Stomach smooth muscle (tissue), 2 donors: Measurements from ENCODE around the gene HES6.

Experiments used
- H3K27ac ChIP-seq: one replicate; pipeline ENCODE4 v1.7.0; 2013; ENCODE audit warnings: mild to moderate bottlenecking, low read length, inconsistent platforms
- H3K27me3 ChIP-seq, 2 donors: one replicate each; pipeline ENCODE4 v1.7.0; 2013; ENCODE audit warnings: low read length in 2 of 2; ENCODE audit not compliant: insufficient read depth in 2 of 2, control insufficient read depth in 1 of 2
- H3K36me3 ChIP-seq, 2 donors: one replicate each; pipeline ENCODE4 v1.7.0; 2013; ENCODE audit warnings: low read length in 2 of 2; ENCODE audit not compliant: control insufficient read depth in 2 of 2, insufficient read depth in 2 of 2
- H3K4me1 ChIP-seq: one replicate; pipeline ENCODE4 v1.7.0; 2013; ENCODE audit warnings: low read length; ENCODE audit not compliant: control insufficient read depth, insufficient read depth
- H3K4me3 ChIP-seq, 2 donors: one replicate each; pipeline ENCODE4 v1.7.0; 2013; ENCODE audit warnings: low read length in 2 of 2
- H3K9ac ChIP-seq, 2 donors: one replicate each; pipeline ENCODE4 v1.7.0; 2013; ENCODE audit warnings: low read length in 2 of 2, mild to moderate bottlenecking in 1 of 2
- H3K9me3 ChIP-seq, 2 donors: one replicate each; pipeline ENCODE4 v1.7.0; 2013; ENCODE audit warnings: low read length in 2 of 2; ENCODE audit not compliant: control insufficient read depth in 2 of 2
- donor health status: healthy.
- donor health status: Pancreatic carcinoma.

Gene HES6

DNA sequence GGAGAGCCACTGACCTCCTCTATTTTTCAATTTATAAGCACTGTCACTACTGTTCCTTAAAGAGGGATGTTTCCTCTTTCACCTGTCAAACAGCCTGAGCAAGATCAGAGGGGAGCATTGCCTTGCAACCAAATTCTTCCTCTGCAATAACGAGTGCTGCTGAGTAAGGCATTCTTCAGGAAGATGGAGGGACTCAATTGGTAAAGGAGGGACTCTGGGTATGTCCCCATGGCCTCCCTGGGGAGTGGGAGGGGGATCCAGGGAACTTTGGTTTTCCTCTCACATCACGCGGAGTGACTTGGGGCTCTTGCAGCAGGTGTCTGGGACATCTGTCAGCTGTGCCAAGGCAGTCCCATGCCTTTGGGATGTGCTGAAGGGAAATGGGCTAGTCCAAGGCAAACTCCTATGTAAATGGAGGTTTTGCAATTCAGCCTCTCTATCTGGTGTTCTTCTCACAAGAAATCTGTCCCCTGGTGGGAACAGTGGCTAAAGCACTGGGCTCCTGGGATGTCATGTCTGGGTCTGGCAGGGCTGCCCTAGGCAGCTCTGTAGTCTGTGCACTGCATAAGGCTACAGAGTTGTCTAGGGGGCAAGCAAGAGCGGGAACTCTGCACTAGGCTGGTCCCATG lies 14.4 kb upstream of the HES6 start:
- no peak overlapping the region for H3K27ac ChIP-seq
- no peaks in the 10 kb centered on the region for H3K4me1 ChIP-seq
- no peak overlapping the region for H3K9ac ChIP-seq
- H3K4me3 ChIP-seq: no peak overlapping the region
- H3K36me3 ChIP-seq: peaks cover 83% of the 10 kb centered on the region in 2 donors
- H3K9me3 ChIP-seq: no peaks in the 10 kb centered on the region
- no peaks in the 10 kb centered on the region for H3K27me3 ChIP-seq

DNA sequence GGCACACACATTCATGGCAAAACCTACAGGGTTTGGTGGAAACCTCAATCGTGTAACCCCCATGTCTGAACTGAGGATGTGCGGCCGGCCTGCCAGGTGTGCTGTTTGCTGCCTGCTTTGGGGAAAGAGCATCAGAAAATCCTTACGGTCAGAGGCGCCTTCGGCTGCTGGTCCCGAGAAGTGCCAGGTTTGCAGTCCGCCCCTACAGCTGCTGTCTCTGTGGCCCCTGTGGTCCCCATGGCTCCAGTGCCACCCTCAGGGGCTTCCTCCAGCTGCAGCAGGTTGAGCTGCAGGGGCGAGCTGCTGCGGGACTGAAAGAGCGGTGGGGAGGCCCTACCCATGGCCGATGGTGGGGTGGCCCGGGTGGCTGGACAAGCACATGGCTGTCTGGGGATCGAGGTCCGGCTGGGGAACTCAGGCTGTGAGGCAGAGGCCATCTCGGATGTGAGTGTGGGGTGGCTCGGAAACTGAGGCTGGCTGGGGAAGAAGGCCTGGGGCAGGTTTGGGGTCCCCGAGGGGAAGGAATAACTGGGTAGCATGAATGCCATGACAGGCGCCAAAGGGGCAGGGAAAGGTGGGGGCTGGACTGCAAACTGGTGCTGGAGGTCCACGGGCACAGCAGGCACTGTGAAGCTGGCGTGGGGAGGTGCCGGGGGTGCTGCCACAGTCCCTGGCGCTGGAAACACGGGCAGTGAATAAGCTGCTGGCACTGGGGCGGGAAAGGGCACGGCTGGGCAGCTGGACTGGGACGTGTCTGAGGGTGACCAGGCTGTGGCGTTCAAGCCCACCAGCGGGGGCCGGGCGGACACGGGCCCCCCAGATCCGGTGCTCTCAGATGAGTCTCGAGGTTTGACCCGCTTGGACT lies 13.2 kb upstream of the HES6 start:
- Histone ChIP-seq H3K36me3 (peaks cover 74 to 76% of the 10 kb centered on the region in 2 donors), H3K27ac (no peak overlapping the region), H3K27me3 (no peaks in the 10 kb centered on the region), H3K9ac (no peak overlapping the region), H3K9me3 (no peaks in the 10 kb centered on the region), H3K4me3 (no peak overlapping the region), H3K4me1 (no peaks in the 10 kb centered on the region)

- H3K4me3 ChIP-seq: no peak overlapping the region
- no peak overlapping the region for H3K9ac ChIP-seq
- peaks cover 69 to 78% of the 10 kb centered on the region in 2 donors for H3K36me3 ChIP-seq
- no peaks in the 10 kb centered on the region for H3K4me1 ChIP-seq
- no peaks in the 10 kb centered on the region for H3K27me3 ChIP-seq
- no peaks in the 10 kb centered on the region for H3K9me3 ChIP-seq
- no peak overlapping the region for H3K27ac ChIP-seq
These were observed 12.1 kb upstream of the HES6 start for GRCh38 chr2:238251986-238252385.

GRCh38 chr2:238251331-238251730 lies 11.5 kb upstream of the HES6 start:
- H3K9ac ChIP-seq: no peak overlapping the region
- no peaks in the 10 kb centered on the region for H3K9me3 ChIP-seq
- H3K27me3 ChIP-seq: no peaks in the 10 kb centered on the region
- H3K4me1 ChIP-seq: no peaks in the 10 kb centered on the region
- H3K4me3 ChIP-seq: no peak overlapping the region
- H3K36me3 ChIP-seq: peaks cover 63 to 72% of the 10 kb centered on the region in 2 donors
- no peak overlapping the region for H3K27ac ChIP-seq

DNA sequence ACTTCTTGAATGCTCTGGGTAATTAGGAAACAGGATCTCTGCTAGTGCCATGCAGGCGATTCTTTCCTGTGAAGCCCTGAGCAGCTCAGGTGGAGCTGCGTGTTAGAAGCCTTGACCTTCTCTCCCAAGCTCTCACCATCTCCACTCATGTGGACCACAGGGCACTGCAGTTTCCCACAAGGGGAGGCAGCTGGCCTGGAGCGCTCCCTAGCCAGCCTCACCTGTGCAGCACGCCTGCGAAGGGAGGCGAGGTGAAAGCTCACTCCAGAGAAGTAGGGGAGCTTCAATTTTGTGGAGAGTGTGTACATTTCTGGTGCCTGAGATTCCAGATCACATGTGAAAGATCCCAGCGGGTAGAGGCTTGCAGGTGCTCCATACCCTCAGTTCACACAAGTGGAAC lies 11.1 kb upstream of the HES6 start:
- Histone ChIP-seq H3K36me3 (peaks cover 58 to 71% of the 10 kb centered on the region in 2 donors), H3K9ac (no peak overlapping the region), H3K4me3 (no peak overlapping the region), H3K27me3 (no peaks in the 10 kb centered on the region), H3K4me1 (no peaks in the 10 kb centered on the region), H3K9me3 (no peaks in the 10 kb centered on the region), H3K27ac (no peak overlapping the region)

DNA sequence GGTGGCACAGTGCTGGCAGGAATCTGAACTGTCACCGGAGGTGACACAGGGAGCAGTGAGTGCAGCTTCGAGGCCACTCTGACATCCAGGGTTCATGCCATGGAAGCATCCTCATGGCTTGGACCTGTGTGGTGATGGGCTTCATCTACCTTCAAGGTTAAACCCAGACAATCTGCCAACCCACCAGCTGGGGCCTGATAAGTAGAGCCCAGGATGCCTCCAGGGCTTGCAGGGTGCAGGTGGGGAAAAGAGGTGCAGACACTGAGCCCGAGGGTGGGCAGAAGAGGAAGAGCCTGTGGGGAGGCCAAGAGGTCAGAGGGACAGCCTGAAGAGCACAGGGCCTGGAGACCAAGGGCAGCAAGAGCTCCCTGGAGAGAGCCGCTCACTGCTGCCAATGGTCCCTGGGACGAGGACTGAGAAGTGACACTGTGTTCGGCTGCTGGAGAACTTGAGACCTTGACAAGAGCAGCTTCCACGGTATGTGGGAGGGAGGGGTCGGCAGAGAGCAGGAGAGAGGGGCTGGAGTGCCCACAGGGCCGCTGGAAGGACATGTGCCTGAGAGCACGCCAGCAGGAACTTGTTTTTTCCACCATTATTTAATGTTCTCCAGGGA lies 8.1 kb upstream of the HES6 start:
- H3K9ac ChIP-seq: no peak overlapping the region
- no peak overlapping the region for H3K4me3 ChIP-seq
- no peak overlapping the region for H3K27ac ChIP-seq
- H3K36me3 ChIP-seq: peaks cover 44 to 52% of the 10 kb centered on the region in 2 donors
- peaks cover 6% of the 10 kb centered on the region for H3K4me1 ChIP-seq
- H3K9me3 ChIP-seq: no peaks in the 10 kb centered on the region
- H3K27me3 ChIP-seq: no peaks in the 10 kb centered on the region

- Histone ChIP-seq H3K9ac (no peak overlapping the region), H3K36me3 (peaks cover 37 to 45% of the 10 kb centered on the region in 2 donors), H3K4me1 (peaks cover 13% of the 10 kb centered on the region), H3K4me3 (no peak overlapping the region), H3K9me3 (no peaks in the 10 kb centered on the region), H3K27ac (no peak overlapping the region), H3K27me3 (no peaks in the 10 kb centered on the region)
These were observed 7.4 kb upstream of the HES6 start for GRCh38 chr2:238247002-238247822.

DNA sequence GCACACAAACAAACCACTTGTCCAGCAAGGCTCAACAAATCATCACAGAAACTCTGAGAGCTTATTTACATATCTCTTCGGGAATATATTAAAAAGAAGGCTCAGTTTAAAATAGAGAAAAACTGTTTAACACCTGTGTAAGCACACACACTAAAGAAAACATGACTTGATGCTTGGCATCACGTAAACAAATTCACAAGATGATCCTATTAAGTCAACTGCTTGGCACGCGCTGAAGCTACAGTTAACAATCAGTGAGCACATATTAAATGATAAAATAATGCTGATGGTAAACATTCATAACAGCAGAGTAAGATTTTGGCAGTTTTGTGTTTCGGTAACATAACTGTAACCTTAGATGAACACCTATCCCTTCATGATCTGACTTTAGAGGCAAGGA lies 4.3 kb upstream of the HES6 start:
- no peak overlapping the region for H3K9ac ChIP-seq
- H3K36me3 ChIP-seq: peaks cover 17 to 23% of the 10 kb centered on the region in 2 donors
- no peak overlapping the region for H3K27ac ChIP-seq
- H3K27me3 ChIP-seq: no peaks in the 10 kb centered on the region
- H3K4me3 ChIP-seq: no peak overlapping the region
- peaks cover 24% of the 10 kb centered on the region for H3K4me1 ChIP-seq
- no peaks in the 10 kb centered on the region for H3K9me3 ChIP-seq

GRCh38 chr2:238243496-238244076 lies 3.7 kb upstream of the HES6 start:
- H3K4me3 ChIP-seq: no peak overlapping the region
- no peaks in the 10 kb centered on the region for H3K27me3 ChIP-seq
- peaks cover 30% of the 10 kb centered on the region for H3K4me1 ChIP-seq
- peaks cover 13 to 20% of the 10 kb centered on the region in 2 donors for H3K36me3 ChIP-seq
- no peak overlapping the region for H3K9ac ChIP-seq
- no peaks in the 10 kb centered on the region for H3K9me3 ChIP-seq
- peak overlapping the region; percentile 58 for H3K27ac ChIP-seq
